ENCODE results near the gene PPEF2.
A peak's percentile ranks its signal among the peaks of the same experiment; 100 is the strongest.

PPEF2 gene, protein sequence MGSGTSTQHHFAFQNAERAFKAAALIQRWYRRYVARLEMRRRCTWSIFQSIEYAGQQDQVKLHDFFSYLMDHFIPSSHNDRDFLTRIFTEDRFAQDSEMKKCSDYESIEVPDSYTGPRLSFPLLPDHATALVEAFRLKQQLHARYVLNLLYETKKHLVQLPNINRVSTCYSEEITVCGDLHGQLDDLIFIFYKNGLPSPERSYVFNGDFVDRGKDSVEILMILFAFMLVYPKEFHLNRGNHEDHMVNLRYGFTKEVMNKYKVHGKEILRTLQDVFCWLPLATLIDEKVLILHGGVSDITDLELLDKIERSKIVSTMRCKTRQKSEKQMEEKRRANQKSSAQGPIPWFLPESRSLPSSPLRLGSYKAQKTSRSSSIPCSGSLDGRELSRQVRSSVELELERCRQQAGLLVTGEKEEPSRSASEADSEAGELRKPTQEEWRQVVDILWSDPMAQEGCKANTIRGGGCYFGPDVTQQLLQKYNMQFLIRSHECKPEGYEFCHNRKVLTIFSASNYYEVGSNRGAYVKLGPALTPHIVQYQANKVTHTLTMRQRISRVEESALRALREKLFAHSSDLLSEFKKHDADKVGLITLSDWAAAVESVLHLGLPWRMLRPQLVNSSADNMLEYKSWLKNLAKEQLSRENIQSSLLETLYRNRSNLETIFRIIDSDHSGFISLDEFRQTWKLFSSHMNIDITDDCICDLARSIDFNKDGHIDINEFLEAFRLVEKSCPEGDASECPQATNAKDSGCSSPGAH

GRCh38 chr4:75902352-75902751 lies at the start of gene PPEF2:
Gene PPEF2, minus strand, starts transcription at chr4:75902452. Its CDS starts 6,127 bp downstream, at chr4:75896325.
- TF ChIP-seq, protein P1, sequence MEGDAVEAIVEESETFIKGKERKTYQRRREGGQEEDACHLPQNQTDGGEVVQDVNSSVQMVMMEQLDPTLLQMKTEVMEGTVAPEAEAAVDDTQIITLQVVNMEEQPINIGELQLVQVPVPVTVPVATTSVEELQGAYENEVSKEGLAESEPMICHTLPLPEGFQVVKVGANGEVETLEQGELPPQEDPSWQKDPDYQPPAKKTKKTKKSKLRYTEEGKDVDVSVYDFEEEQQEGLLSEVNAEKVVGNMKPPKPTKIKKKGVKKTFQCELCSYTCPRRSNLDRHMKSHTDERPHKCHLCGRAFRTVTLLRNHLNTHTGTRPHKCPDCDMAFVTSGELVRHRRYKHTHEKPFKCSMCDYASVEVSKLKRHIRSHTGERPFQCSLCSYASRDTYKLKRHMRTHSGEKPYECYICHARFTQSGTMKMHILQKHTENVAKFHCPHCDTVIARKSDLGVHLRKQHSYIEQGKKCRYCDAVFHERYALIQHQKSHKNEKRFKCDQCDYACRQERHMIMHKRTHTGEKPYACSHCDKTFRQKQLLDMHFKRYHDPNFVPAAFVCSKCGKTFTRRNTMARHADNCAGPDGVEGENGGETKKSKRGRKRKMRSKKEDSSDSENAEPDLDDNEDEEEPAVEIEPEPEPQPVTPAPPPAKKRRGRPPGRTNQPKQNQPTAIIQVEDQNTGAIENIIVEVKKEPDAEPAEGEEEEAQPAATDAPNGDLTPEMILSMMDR (IDR thresholded peaks at IDR 0.05; ENCODE audit: low read depth, low read length, missing control alignments), result no peak
- DNase-seq, result no peak
- Histone ChIP-seq H3K36me3 (replicated peaks) (no peaks in the 10 kb centered on the region), H3K27ac (no peak within 1 kb of the TSS), H3K27me3 (replicated peaks) (no peaks in the 10 kb centered on the region), H3K4me3 (ENCODE audit: low read depth, low read length) (no peak within 1 kb of the TSS)
- in situ Hi-C loops (cut with HindIII; ENCODE audit: low pct_ligation_motif_present, low sequenced_read_pairs), result no loop called here

DNA sequence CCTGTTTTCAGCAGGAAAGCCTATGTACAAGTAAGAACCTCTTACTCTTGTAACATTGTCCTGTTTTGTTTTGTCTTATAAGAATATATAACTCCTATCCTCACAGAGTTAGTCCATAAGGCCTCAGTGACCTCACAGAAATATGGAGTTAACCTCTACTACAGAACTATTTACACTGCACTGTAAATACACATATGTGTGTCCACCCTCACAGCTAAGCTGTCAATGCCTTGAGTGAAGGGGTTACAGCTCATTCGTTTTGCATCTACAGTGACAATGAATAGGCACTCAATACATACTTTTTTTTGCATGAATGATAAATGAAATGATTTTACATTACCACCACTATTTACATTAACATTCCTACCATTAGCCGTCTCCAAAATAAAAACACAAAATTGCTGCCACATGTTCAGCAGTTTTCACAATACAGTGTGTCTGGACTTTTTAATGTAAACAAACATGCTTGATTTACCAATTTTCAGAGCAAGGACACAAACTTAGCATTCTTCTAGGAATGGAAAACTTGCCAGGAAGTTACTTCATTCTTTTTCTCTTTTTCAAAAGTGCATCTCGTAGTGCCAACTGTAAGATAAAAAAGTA lies 48.1 kb upstream of the PPEF2 start:
- in situ Hi-C loops (cut with HindIII; ENCODE audit: low pct_ligation_motif_present, low sequenced_read_pairs), result no loop called here
- no peak overlapping the region for H3K27ac ChIP-seq
- TF ChIP-seq, protein P1 (IDR thresholded peaks at IDR 0.05; ENCODE audit: low read depth, low read length, missing control alignments), result no peak
- H3K36me3 ChIP-seq (replicated peaks), result peaks cover 49% of the 10 kb centered on the region
- no peak overlapping the region for H3K4me3 ChIP-seq (ENCODE audit: low read depth, low read length)
- no peaks in the 10 kb centered on the region for H3K27me3 ChIP-seq (replicated peaks)
- DNase-seq, result no peak

DNA sequence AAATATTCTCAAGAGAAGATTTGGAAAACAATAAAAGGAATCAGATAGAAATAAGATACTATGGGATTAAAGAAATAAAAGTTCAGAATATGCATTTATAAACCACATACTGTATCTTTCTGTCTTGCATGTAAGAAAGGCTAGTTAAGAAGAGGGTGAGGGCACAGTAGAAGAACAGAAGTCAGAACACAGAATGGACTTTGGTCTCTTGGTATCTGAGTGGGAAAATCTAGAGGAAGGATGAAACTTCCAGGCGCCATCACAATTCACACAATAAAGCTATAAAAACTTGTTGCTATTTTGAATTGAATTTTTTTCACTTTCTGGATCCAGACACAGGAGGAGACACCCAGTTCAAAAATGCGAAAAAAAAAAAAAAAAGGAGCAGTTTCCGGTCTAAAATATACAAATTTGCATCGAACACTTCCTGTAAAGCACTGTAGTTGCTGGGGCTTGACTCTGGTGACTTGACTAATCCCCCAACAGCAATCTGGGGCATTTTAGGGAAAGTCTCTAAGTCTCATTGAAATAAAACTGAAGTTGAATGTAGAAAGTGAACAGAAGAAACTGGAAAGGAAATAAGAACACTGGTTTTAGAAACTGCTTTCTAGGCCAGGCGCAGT lies 46.7 kb upstream of the PPEF2 start:
- H3K36me3 ChIP-seq (replicated peaks), result peaks cover 39% of the 10 kb centered on the region
- in situ Hi-C loops (cut with HindIII; ENCODE audit: low pct_ligation_motif_present, low sequenced_read_pairs), result no loop called here
- no peak overlapping the region for H3K27ac ChIP-seq
- no peaks in the 10 kb centered on the region for H3K27me3 ChIP-seq (replicated peaks)
- H3K4me3 ChIP-seq (ENCODE audit: low read depth, low read length), result no peak overlapping the region
- TF ChIP-seq, protein P1 (IDR thresholded peaks at IDR 0.05; ENCODE audit: low read depth, low read length, missing control alignments), result no peak
- DNase-seq, result no peak

- H3K27ac ChIP-seq, result peak within 1 kb of the TSS; percentile 36
- H3K27me3 ChIP-seq (replicated peaks), result no peaks in the 10 kb centered on the region
- H3K4me3 ChIP-seq (ENCODE audit: low read depth, low read length), result peak within 1 kb of the TSS; percentile 83
- H3K36me3 ChIP-seq (replicated peaks), result peaks cover 7% of the 10 kb centered on the region
- in situ Hi-C loops (cut with HindIII; ENCODE audit: low pct_ligation_motif_present, low sequenced_read_pairs), result no loop called here
- TF ChIP-seq, protein P1 (IDR thresholded peaks at IDR 0.05; ENCODE audit: low read depth, low read length, missing control alignments), result peak; percentile 32
- DNase-seq, result peak; percentile 25
Observed at GRCh38 chr4:75940692-75941253, 38.5 kb upstream of the PPEF2 start, which contains the start of gene NAAA. Gene NAAA, minus strand, starts transcription at chr4:75941013. Its CDS starts 64 bp downstream, at chr4:75940949.

GRCh38 chr4:75939890-75940691 lies 37.8 kb upstream of the PPEF2 start:
- TF ChIP-seq, protein P1 (IDR thresholded peaks at IDR 0.05; ENCODE audit: low read depth, low read length, missing control alignments), result no peak
- peak; percentile 29 for DNase-seq
- no peaks in the 10 kb centered on the region for H3K27me3 ChIP-seq (replicated peaks)
- in situ Hi-C loops (cut with HindIII; ENCODE audit: low pct_ligation_motif_present, low sequenced_read_pairs), result no loop called here
- peak overlapping the region; percentile 83 for H3K4me3 ChIP-seq (ENCODE audit: low read depth, low read length)
- peak overlapping the region; percentile 36 for H3K27ac ChIP-seq
- H3K36me3 ChIP-seq (replicated peaks), result peaks cover 7% of the 10 kb centered on the region

Data from brain microvascular endothelial cell (primary cell).